SK-N-SH (cell line): ENCODE data around the gene MED16. TPM values are rescaled to one million over a fixed set of nuclear protein-coding genes. Genes with fewer than 3 reads are reported as not detected.

Experiments used
- CTCF ChIA-PET: fragments of 300-600, 350-600 bp; formaldehyde crosslinking; extraction: SDS; loops from one replicate; lab custom pipeline; 2021; lab: Yijun Ruan, JAX
- POLR2A ChIA-PET: fragments of 350-600 bp; sonication (Branson Sonifier 250); formaldehyde crosslinking; extraction: SDS; loops from one replicate; lab custom pipeline; 2020; ENCODE audit warnings: antibody characterized with exemption, inconsistent platforms; lab: Yijun Ruan, JAX
- DNase-seq: peaks from one replicate; pipeline ENCODE4 v3.0.0; 2012
- H2AFZ ChIP-seq: fragments of 200-600 bp; sonication (generic); 2 replicates; pipeline ENCODE4 v1.8.1; 2016; ENCODE audit warnings: antibody characterized with exemption, mild to moderate bottlenecking, low read depth
- H3F3A ChIP-seq: fragments of 200-600 bp; sonication (generic); replicated peaks from 2 replicates; pipeline ENCODE3; 2016; ENCODE audit warnings: antibody characterized with exemption, mild to moderate bottlenecking; ENCODE audit not compliant: insufficient read depth
- H3K27ac ChIP-seq, 2 experiments: fragments of 200-500 bp in 1 of 2; fragments of 200-600 bp in 1 of 2; sonication (Bioruptor generic) in 1 of 2; sonication (generic), shearing (Covaris generic) in 1 of 2; 2 replicates each; pipeline versions ENCODE4 v1.5.1 to v1.6.1; 2014 to 2016; ENCODE audit warnings: low read depth in 2 of 2, inconsistent platforms in 1 of 2, low read length in 1 of 2, mild to moderate bottlenecking in 1 of 2, mixed read lengths in 1 of 2
- H3K27me3 ChIP-seq: fragments of 200-600 bp; sonication (generic), shearing (Covaris generic); 2 replicates; pipeline ENCODE4 v1.6.1; 2016; ENCODE audit warnings: mixed run types; ENCODE audit not compliant: insufficient read depth
- H3K36me3 ChIP-seq, 2 experiments: fragments of 200-500 bp in 1 of 2; fragments of 200-600 bp in 1 of 2; sonication (Bioruptor generic) in 1 of 2; sonication (generic) in 1 of 2; replicated peaks in 1 of 2; 2 replicates each; pipeline versions ENCODE3 to v1.5.1; 2014 to 2016; ENCODE audit warnings: low read length in 1 of 2, mild to moderate bottlenecking in 1 of 2; ENCODE audit not compliant: insufficient read depth in 2 of 2, control insufficient read depth in 1 of 2
- H3K4me1 ChIP-seq, 2 experiments: fragments of 200-500 bp in 1 of 2; fragments of 200-600 bp in 1 of 2; sonication (Bioruptor generic) in 1 of 2; sonication (generic), shearing (Covaris generic) in 1 of 2; 2 replicates each; pipeline versions ENCODE4 v1.5.1 to v1.6.1; 2014 to 2016; ENCODE audit warnings: low read depth in 1 of 2, low read length in 1 of 2, mixed run types in 1 of 2; ENCODE audit not compliant: insufficient read depth in 2 of 2, control insufficient read depth in 1 of 2
- H3K4me2 ChIP-seq: fragments of 200-600 bp; sonication (generic), shearing (Covaris generic); 2 replicates; pipeline ENCODE4 v1.6.1; 2017; ENCODE audit warnings: mixed run types
- H3K4me3 ChIP-seq, 2 experiments: fragments of 200-500 bp in 1 of 2; fragments of 200-600 bp in 1 of 2; sonication (Bioruptor generic) in 1 of 2; sonication (generic), shearing (Covaris generic) in 1 of 2; 2 replicates each; pipeline versions ENCODE4 v1.5.1 to v1.8.1; 2014 to 2016; ENCODE audit warnings: low read depth in 2 of 2, inconsistent platforms in 1 of 2, low read length in 1 of 2, mild to moderate bottlenecking in 1 of 2, mixed read lengths in 1 of 2, moderate library complexity in 1 of 2
- H3K79me2 ChIP-seq: fragments of 200-600 bp; sonication (generic); 2 replicates; pipeline ENCODE4 v1.8.1; 2017; ENCODE audit warnings: mild to moderate bottlenecking; ENCODE audit not compliant: insufficient read depth
- H3K9ac ChIP-seq: fragments of 200-600 bp; sonication (generic); 2 replicates; pipeline ENCODE4 v1.6.1; 2017; ENCODE audit warnings: mixed run types
- H3K9me2 ChIP-seq: fragments of 200-600 bp; sonication (generic); 2 replicates; pipeline ENCODE4 v1.6.1; 2017; ENCODE audit warnings: mixed run types
- H3K9me3 ChIP-seq: fragments of 200-600 bp; sonication (generic); 2 replicates; pipeline ENCODE4 v1.6.1; 2017; ENCODE audit warnings: mixed run types, mild to moderate bottlenecking, moderate library complexity
- H4K20me1 ChIP-seq: fragments of 200-600 bp; sonication (generic); 2 replicates; pipeline ENCODE4 v1.6.1; 2017; ENCODE audit warnings: mild to moderate bottlenecking, mixed run types; ENCODE audit not compliant: insufficient read depth
- CTCF ChIP-seq: fragments of 200-600 bp; sonication (generic); IDR thresholded peaks from 2 replicates; pipeline ENCODE4 v1.6.1; 2017; ENCODE audit warnings: antibody characterized with exemption, mild to moderate bottlenecking, moderate library complexity
- ELF1 ChIP-seq: IDR thresholded peaks from 2 replicates; pipeline ENCODE4 v1.4.0; 2012
- EP300 ChIP-seq, 2 experiments: IDR thresholded peaks; 2 replicates each; pipeline versions ENCODE4 v1.4.0 to v1.6.1; 2012; ENCODE audit warnings: borderline replicate concordance in 1 of 2, low read depth in 1 of 2, low read length in 1 of 2
- FOXM1 ChIP-seq: IDR thresholded peaks from 2 replicates; pipeline ENCODE4 v1.4.0; 2012; ENCODE audit warnings: low read depth, mild to moderate bottlenecking
- GABPA ChIP-seq: IDR thresholded peaks from 2 replicates; pipeline ENCODE4 v1.4.0; 2012; ENCODE audit warnings: low read depth, mild to moderate bottlenecking
- MXI1 ChIP-seq: IDR thresholded peaks from 2 replicates; pipeline ENCODE4 v1.6.1; 2012; ENCODE audit warnings: mild to moderate bottlenecking, low read depth, low read length, improper control_type of control experiment
- NFIC ChIP-seq: IDR thresholded peaks from 2 replicates; pipeline ENCODE4 v1.4.0; 2012; ENCODE audit warnings: borderline replicate concordance
- POLR2AphosphoS5 ChIP-seq: IDR thresholded peaks from 2 replicates; pipeline ENCODE4 v1.6.1; 2012; ENCODE audit warnings: low read depth, low read length
- RCOR1 ChIP-seq: fragments of 150-350 bp; IDR thresholded peaks from 2 replicates; pipeline ENCODE4 v1.6.1; 2017; ENCODE audit warnings: antibody characterized with exemption, low read length
- RFX5 ChIP-seq: IDR thresholded peaks from 2 replicates; pipeline ENCODE4 v1.6.1; 2012; ENCODE audit warnings: mild to moderate bottlenecking, improper control_type of control experiment, low read length
- RXRA ChIP-seq: IDR thresholded peaks from 2 replicates; pipeline ENCODE4 v1.4.0; 2012; ENCODE audit warnings: low read depth, mild to moderate bottlenecking, borderline replicate concordance
- SIN3A ChIP-seq: IDR thresholded peaks from 2 replicates; pipeline ENCODE4 v1.6.1; 2012; ENCODE audit warnings: low read depth, mild to moderate bottlenecking, low read length, moderate library complexity, borderline replicate concordance
- SMC3 ChIP-seq: IDR thresholded peaks from 2 replicates; pipeline ENCODE4 v1.6.1; 2012; ENCODE audit warnings: low read depth, low read length, improper control_type of control experiment
- TCF12 ChIP-seq: IDR thresholded peaks from 2 replicates; pipeline ENCODE4 v1.4.0; 2012
- TEAD4 ChIP-seq: IDR thresholded peaks from 2 replicates; pipeline ENCODE4 v1.4.0; 2012; ENCODE audit warnings: mild to moderate bottlenecking, borderline replicate concordance; ENCODE audit not compliant: insufficient read depth
- ZBTB33 ChIP-seq: IDR thresholded peaks from 2 replicates; pipeline ENCODE4 v1.4.0; 2012; ENCODE audit warnings: low read depth, borderline replicate concordance
- WGBS: methylation state at CpG from one replicate; pipeline ENCODE4 v1.1.6; 2017; ENCODE audit warnings: low lambda C conversion rate; 5-methylcytosine and 5-hydroxymethylcytosine counted together
- polyA plus RNA-seq, 3 experiments: library from polyadenylated mRNA; depleted of rRNA; stranded (reverse); fragments of >200 nt; gene quantifications; 2 replicates each; pipeline ENCODE4 v1.2.3, GENCODE V29; 2012

Gene MED16
- polyA plus RNA-seq, 1 of the 3 experiments (the other 2 are of a cell fraction) = 40.6 TPM

- POLR2A ChIA-PET = interaction anchor here (1.0 kb wide), 1 partner anchor 59 kb away, joined by 5 read pairs; the partner anchor contains the start of gene WDR18
Observed at GRCh38 chr19:924553-925086, 31.6 kb upstream of the MED16 start.

More at GRCh38 chr19:924553-925086, 31.6 kb upstream of the MED16 start:
- Histone ChIP-seq H3K36me3 (peaks cover 0 to 5% of the 10 kb centered on the region in 2 experiments), H3K79me2 (peaks cover 30% of the 10 kb centered on the region), H3K4me3 (peak overlapping the region; percentile 86 to 91), H2AFZ (peak overlapping the region; percentile 95; the same call in 1 of the 2 replicates), H4K20me1 (no peaks in the 10 kb centered on the region), H3K4me1 (peaks cover 7 to 21% of the 10 kb centered on the region in 2 experiments; a peak in 1 of 4 replicates), H3F3A (peaks cover 16% of the 10 kb centered on the region), H3K9ac (peak overlapping the region; percentile 73), H3K27ac (peak overlapping the region in 1 of 2 experiments; percentile 85; a peak in 1 of 4 replicates), H3K9me2 (no peaks in the 10 kb centered on the region), H3K9me3 (no peaks in the 10 kb centered on the region), H3K27me3 (peaks cover 13% of the 10 kb centered on the region), H3K4me2 (peak overlapping the region; percentile 95)
- DNase-seq = no peak
- WGBS = 47% methylated on average over 22 of the region's 31 CpGs
- TF ChIP-seq SMC3 (no peak), TCF12 (no peak), TEAD4 (no peak), POLR2AphosphoS5 (no peak), ZBTB33 (no peak), RCOR1 (no peak), GABPA (no peak), ELF1 (no peak), EP300 (IDR thresholded peaks at IDR 0.05; ENCODE audit: borderline replicate concordance in 1 of 2, low read depth in 1 of 2, low read length in 1 of 2) (no peak), RFX5 (no peak), CTCF (no peak), MXI1 (no peak), FOXM1 (no peak), NFIC (no peak), RXRA (no peak), SIN3A (no peak)
- CTCF ChIA-PET = interaction anchor here (0.8 to 11.2 kb wide), 6 partner anchors 59 to 154 kb away, joined by 3 to 161 read pairs (median 14); partner anchors contain the start of genes CFD and WDR18
